Endometrium (tissue), 2 donors: ENCODE data around the gene NDUFS5.
"Not testable (repeated sequence)": the region's sequence is repeated elsewhere in the genome, so short reads cannot be mapped to it uniquely, and the experiment has no call there.

ENCODE experiments used
- FAIRE-seq: peaks from 2 replicates; lab custom pipeline; 2012; peaks lifted over from hg19 to GRCh38; lab: Jason Lieb, UNC
- donor health status: control.
- donor health status: control.

Gene NDUFS5

DNA sequence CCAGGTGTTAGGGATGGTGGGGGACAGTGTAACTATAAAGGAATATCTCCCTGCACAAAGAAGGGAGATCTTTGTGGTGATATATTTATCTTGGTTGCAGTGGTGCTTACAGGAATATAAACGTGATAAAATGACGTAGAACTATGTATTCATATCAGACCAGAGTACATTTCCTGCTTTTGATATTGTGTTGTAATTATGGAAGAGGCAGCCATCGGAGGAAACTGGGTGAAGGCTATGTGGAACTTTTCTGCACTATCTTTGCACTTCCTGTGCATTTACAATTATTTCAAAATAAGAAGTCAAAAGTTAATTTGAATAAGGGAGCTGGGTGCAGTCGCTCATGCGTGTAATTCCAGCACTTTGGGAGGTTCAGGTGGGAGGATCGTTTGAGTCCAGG, 37.6 kb downstream of the NDUFS5 start:
- FAIRE-seq, result no peak

DNA sequence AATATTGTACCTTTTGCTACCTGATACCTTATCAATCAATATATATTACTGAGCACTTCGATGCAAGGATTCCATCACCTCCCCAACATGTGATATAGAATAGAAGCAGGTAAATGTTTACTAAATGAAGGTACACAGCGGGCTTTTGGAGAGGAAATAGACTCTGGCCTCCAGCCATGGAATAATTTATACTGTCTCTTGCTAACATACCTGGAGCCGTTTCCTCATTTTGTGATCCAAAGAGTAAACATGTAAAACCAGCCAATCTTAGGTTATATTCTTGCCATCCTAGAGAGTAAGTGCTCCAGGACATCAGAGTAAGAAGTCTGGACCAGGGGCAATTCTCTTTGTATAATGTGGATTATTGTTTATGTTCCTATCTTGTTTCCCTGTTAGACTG, 39.4 kb downstream of the NDUFS5 start:
- FAIRE-seq, result no peak

DNA sequence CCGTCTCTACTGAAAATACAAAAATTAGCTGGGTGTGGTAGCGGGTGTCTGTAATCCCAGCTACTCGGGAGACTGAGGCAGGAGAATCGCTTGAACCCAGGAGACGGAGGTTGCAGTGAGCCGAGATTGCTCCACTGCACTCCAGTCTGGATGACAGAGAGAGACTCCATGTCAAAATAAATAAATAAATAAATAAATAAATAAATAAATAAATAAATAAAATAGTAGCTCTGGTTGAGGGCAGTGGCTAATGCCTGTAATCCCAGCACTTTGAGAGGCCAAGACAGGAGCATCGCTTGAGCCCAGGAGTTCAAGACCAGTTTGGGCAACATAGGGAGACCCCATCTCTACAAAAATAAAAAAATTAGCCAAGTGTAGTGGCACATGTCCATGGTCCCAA, 42.1 kb downstream of the NDUFS5 start:
- FAIRE-seq, result not testable (repeated sequence)

GRCh38 chr1:39071557-39071956, 45.4 kb downstream of the NDUFS5 start:
- FAIRE-seq, result not testable (repeated sequence)

- FAIRE-seq, result no peak
Observed at GRCh38 chr1:39076127-39076798, 50.1 kb downstream of the NDUFS5 start.

DNA sequence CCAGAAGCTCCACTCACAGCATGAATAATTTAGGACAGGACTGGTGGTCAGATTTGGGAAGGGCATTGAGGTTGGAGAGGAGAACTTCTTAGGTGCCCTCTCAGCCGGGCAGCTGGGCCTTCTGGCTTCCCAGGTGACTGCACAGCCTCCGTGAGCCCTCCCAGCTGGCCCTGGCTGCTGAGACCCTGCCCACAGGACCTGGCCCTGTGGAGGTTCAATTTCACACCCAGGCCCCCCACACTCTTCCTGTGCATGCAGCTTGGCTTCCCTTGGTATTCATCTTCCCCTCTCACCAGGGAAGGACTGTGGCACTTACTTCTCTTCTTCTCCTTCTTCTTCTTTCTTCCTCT, 50.6 kb downstream of the NDUFS5 start:
- FAIRE-seq, result no peak

DNA sequence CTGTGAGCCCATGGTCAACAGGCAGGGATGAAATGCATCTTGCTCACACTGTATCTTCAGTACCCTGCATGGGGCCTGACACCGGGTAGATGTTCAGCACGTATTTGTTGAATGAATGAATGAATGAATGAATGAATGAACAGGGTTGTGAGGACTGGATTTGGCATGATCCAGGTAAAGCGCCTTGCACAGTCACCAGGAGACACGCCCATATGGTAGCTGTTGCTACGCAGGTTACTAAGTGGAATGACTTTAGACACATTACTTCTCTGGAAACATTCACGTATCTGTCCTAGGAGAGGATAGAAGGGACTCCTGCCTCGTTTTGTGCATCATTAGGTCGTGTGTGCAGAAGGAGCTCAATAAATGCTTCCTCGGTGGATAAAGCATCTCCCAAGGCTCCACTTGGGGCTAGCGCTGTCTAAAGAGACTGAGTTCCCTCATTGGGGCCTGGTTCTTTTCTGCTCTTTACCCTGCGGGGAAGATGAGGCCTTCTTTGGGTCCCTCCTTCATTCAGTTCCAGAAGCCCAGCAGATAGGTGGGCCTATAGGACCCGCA, 54.2 kb downstream of the NDUFS5 start:
- FAIRE-seq, result no peak

DNA sequence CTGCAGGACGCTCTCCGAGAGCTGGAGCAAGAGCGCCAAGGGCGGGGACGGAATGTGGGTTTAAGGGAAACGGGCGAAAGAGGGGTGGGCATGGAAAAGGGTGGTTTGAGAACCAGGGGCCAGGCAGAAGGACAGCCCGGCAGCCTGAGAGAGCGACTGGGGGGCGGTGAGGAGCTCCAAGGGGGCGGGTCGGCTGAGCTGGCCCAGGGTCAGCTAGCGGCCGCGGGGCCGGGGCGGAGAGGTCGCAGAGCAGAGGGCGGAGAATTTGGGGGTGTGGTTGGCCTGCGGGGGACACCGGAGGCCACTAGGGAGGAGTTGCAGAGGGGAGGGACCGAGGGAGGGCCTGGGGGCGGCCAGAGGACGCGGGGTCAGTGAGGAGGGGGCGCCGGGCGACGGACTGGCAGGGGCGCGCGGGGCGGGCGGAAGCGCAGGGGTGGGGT, 54.7 kb downstream of the NDUFS5 start:
- FAIRE-seq, result no peak

DNA sequence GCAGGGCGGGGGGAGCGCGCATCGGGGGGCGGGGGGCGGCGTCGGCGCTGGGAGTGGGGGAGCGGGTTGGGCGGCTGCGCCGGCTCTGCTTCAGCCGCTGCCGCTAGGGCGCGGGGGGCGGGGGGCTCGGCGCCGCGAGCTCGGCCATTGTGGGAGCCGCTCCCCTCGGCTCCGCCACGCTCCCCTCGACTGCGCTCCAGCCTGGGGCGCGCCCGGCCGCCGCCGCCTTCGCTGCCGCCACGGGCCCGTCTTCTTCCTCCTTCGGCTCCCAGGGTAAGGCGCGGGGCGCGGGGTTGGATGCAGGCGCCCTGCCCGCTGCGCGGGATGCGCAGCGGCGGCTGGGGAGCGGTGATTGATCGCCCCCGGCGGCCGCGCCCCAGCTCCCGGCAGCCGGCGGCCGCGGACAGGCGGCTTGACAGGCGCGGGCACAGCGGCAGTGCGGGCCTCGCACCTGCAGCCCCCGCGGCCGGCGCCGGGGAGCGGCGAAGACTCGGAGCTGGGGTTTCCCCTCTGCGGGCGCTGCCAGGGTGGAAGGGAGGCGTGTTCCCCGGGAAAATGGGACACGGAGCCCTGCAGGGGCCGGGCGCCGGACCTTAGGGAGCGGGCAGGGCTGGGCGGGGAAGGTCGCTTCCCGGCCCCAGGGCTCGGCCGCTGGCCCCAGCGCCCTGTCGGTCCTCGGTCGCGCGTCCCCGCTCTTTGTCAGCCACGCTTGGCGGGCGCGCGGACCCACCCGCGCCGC, 55.3 kb downstream of the NDUFS5 start:
- FAIRE-seq, result no peak

DNA sequence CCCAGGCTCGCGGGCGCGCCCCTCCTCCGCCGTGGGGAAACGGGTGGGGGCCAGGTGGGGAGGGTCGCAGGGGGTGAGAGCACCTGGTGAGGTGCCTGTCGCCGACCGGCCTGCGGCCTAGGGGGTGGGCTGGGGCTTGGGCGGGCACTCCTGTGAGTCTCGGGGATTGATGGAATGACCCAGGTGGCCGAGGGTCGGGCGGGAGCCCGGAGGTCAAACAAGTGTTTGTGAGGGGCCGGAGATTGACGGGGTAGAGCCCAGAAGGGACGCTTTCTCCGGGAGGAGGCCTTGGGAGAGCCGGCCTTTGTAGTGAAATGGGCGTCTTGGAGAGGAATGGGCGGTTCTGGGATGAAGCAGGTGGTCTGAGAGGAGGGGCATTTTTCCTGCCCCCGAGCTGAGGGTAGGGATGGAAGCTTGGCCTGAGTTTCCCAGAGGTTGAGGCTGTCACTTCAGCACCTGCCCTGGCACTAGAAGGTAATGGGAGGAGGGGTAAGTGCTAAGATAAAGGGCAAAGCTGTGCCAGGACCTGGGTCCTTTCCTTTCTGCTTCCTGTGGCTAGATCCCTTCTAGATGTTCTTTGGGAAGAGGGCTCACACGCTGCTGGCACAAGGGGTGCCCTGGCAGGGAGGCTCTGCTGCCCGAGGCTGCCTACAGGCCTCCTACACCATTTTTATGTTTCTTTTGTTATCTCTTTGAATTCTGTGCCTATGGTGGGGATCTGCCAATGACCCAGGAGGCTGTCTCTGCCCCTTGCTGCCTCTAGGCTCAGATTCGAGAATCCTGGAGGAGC, 56.1 kb downstream of the NDUFS5 start:
- FAIRE-seq, result no peak

DNA sequence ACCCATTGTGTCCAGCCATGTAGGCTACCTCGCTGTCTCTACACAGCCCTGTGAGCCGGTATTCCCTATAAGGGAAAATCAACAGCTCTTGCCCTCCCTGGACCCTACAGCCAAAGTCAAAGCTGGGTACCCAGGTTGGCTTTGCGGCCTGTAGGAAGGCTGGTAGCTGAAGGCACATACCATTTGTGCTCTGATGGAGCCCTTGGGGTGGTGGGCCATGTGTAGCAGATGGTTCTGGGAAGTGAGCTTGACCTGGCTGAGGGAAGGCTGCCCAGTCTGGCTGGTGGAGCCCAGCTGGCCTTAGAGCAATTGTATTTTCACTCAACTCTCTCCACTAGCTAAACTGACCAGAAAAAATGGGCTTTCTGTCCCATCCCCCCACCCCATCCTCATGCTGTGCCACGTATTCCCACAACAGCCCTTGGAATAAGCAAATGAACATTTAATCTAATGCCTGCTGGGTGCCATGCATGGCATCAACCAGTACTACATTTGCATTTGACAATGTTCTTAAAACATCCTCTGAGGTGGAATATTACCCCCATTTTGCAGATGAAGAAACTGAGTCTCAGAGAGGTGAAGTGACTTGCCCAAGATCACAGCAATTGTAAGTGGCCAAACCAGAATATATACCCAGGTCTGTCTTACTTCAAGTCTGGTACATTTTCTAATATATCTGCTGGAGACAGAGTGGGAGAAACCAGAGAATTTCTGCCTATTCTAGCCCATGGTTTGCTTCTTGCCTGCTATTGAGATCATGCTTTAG, 56.8 kb downstream of the NDUFS5 start:
- no peak for FAIRE-seq

DNA sequence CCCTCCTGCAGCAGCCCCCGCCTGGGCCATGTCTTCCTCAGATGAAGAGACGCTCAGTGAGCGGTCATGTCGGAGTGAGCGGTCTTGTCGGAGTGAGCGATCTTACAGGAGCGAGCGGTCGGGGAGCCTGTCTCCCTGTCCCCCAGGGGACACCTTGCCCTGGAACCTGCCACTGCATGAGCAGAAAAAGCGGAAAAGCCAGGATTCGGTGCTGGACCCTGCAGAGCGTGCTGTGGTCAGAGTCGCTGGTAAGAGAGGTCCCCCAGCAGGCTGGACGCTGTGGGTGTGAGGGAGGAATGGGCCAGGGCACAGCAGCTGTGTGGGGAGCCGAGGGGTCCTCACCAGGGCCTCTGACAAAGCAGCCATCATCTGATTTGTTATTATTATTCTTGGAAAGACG, 58.0 kb downstream of the NDUFS5 start:
- FAIRE-seq, result no peak
